Measurements from ENCODE around the gene PCDH1. TPM values are rescaled to one million over a fixed set of nuclear protein-coding genes. Genes with fewer than 3 reads are reported as not detected.
A peak's percentile ranks its signal among the peaks of the same experiment; 100 is the strongest.

PCDH1 gene
- total RNA-seq, 1 experiment from 2014 or later, result 127 TPM

- peaks cover 2% of the 10 kb centered on the region for H4K20me1 ChIP-seq (ENCODE audit: control insufficient read depth, insufficient read depth, insufficient read length)
- Mint-ChIP-seq H3K9me3 (no peaks in the 10 kb centered on the region; a peak in 3 of 5 replicates), H3K27ac (peak overlapping the region; percentile 51 to 91 (median 87)), H3K27me3 (ENCODE audit: low read depth) (no peaks in the 10 kb centered on the region), H3K4me1 (peaks cover 68 to 69% of the 10 kb centered on the region in 2 experiments), H3K4me3 (peak overlapping the region; percentile 9 to 94; a peak in 3 of 5 replicates), H3K36me3 (ENCODE audit: insufficient read depth in 1 of 3, low read depth in 3 of 3) (peaks cover 19 to 27% (median 20%) of the 10 kb centered on the region in 3 experiments)
- peaks cover 52% of the 10 kb centered on the region for H3K79me2 ChIP-seq (ENCODE audit: insufficient read depth, low read length)
- no peak overlapping the region for H2BK12ac ChIP-seq (ENCODE audit: insufficient read length, low read depth, low read length)
- no peak for DNase-seq
- no peak overlapping the region for H3K4me2 ChIP-seq (ENCODE audit: insufficient read depth, insufficient read length, low read length)
- WGBS (ENCODE audit: extremely low coverage, insufficient read length, low lambda C conversion rate), result no CpG with 5 or more reads among the region's 3 CpGs
- no peak overlapping the region for H2AK5ac ChIP-seq (ENCODE audit: insufficient read length, low read length)
- no peak overlapping the region for H2BK5ac ChIP-seq (ENCODE audit: insufficient read length, low read length)
- H3K23me2 ChIP-seq (ENCODE audit: insufficient read length, low read depth, low read length, poor library complexity, severe bottlenecking), result peaks cover 23% of the 10 kb centered on the region
- H4K91ac ChIP-seq (ENCODE audit: insufficient read length, low read depth, low read length), result no peak overlapping the region
- H3K9me3 ChIP-seq (ENCODE audit: control insufficient read depth, low read depth, low read length), result no peaks in the 10 kb centered on the region
- no peak overlapping the region for H2AFZ ChIP-seq (ENCODE audit: low read length)
- H2BK15ac ChIP-seq (ENCODE audit: low read depth, low read length), result no peak overlapping the region
- no peak overlapping the region for H3K4ac ChIP-seq (ENCODE audit: low read depth, low read length)
- no peak overlapping the region for H3K14ac ChIP-seq (ENCODE audit: insufficient read depth, low read length)
- peaks cover 20% of the 10 kb centered on the region for H3K4me1 ChIP-seq (ENCODE audit: insufficient read depth, low read length)
- H3K18ac ChIP-seq (ENCODE audit: insufficient read length, low read depth, low read length), result no peak overlapping the region
- no peak overlapping the region for H2BK20ac ChIP-seq (ENCODE audit: low read depth, low read length, poor library complexity, severe bottlenecking)
- H3K23ac ChIP-seq (ENCODE audit: insufficient read length, low read depth, low read length), result no peak overlapping the region
- H3K27ac ChIP-seq (ENCODE audit: insufficient read length, low read depth, low read length), result no peak overlapping the region
- H3K79me1 ChIP-seq (ENCODE audit: insufficient read depth, low read depth, low read length, poor library complexity, severe bottlenecking), result peaks cover 11% of the 10 kb centered on the region
- no peaks in the 10 kb centered on the region for H3K27me3 ChIP-seq (ENCODE audit: insufficient read depth, low read length)
- no peak overlapping the region for H3K9ac ChIP-seq (ENCODE audit: extremely low read depth, insufficient read length, low read length)
- no peak overlapping the region for H2BK120ac ChIP-seq (ENCODE audit: low read depth, low read length, poor library complexity, severe bottlenecking)
- no peak overlapping the region for H3K56ac ChIP-seq (ENCODE audit: insufficient read length, low read depth, low read length)
- no peak overlapping the region for H4K8ac ChIP-seq (replicated peaks; ENCODE audit: insufficient read length, low read depth, low read length)
- no peak overlapping the region for H3T11ph ChIP-seq (ENCODE audit: low read length)
- H4K5ac ChIP-seq (ENCODE audit: insufficient read length, low read depth, low read length), result no peak overlapping the region
- TF ChIP-seq CTCF (conservative IDR thresholded peaks at IDR 0.05), result no peak
These were observed 4.3 kb downstream of the PCDH1 start for GRCh38 chr5:141873933-141874261.

Data from H9 (cell line).